Body of pancreas (tissue), 4 donors: ENCODE results near the gene CDK16.

Source experiments
- CTCF ChIP-seq, 7 experiments: fragments of 450-650 bp in 4 of 7; fragments of 200-600 bp in 3 of 7; sonication (generic) in 3 of 7; IDR thresholded peaks; one replicate each; pipeline ENCODE4 v1.5.1; 2016 to 2019; ENCODE audit warnings: antibody characterized with exemption in 7 of 7
- POLR2A ChIP-seq, 3 donors: fragments of 450-650 bp; IDR thresholded peaks; one replicate each; pipeline ENCODE4 v1.6.1; 2016; ENCODE audit warnings: antibody characterized with exemption in 3 of 3, mild to moderate bottlenecking in 2 of 3

GRCh38 chrX:47201345-47201944 is 17.0 kb upstream of the CDK16 start:
- no peak for TF ChIP-seq CTCF (IDR thresholded peaks at IDR 0.05)
- TF ChIP-seq POLR2A (IDR thresholded peaks at IDR 0.05) = no peak
